Glomerular visceral epithelial cell (primary cell): ENCODE data around the gene BSG.
"Not testable (repeated sequence)": the region's sequence is repeated elsewhere in the genome, so short reads cannot be mapped to it uniquely, and the experiment has no call there.

Experiments
- DNase-seq: peaks from one replicate; pipeline ENCODE4 v3.0.0-alpha.2; 2016; ENCODE audit errors: extremely low spot score

BSG gene

DNA sequence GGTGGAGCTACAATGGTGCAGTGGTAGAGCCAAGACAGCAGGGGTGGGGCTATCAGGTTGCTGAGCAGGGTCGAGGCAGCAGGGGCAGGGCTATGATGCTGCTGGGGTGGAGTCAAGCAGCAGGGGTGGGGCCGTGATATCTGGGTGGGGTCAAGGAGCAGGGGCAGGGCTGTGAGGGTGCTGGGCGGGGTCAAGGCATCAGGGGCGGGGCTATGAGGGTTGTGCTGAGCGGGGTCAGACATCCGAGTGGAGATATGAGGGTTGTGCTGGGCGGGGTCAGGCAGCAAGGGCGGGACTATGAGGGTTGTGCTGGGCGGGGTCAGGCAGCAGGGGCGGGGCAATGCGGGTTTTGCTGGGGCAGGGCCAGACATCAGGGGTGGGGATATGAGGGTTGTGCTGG, 32.0 kb downstream of the BSG start:
- DNase-seq = no peak

DNA sequence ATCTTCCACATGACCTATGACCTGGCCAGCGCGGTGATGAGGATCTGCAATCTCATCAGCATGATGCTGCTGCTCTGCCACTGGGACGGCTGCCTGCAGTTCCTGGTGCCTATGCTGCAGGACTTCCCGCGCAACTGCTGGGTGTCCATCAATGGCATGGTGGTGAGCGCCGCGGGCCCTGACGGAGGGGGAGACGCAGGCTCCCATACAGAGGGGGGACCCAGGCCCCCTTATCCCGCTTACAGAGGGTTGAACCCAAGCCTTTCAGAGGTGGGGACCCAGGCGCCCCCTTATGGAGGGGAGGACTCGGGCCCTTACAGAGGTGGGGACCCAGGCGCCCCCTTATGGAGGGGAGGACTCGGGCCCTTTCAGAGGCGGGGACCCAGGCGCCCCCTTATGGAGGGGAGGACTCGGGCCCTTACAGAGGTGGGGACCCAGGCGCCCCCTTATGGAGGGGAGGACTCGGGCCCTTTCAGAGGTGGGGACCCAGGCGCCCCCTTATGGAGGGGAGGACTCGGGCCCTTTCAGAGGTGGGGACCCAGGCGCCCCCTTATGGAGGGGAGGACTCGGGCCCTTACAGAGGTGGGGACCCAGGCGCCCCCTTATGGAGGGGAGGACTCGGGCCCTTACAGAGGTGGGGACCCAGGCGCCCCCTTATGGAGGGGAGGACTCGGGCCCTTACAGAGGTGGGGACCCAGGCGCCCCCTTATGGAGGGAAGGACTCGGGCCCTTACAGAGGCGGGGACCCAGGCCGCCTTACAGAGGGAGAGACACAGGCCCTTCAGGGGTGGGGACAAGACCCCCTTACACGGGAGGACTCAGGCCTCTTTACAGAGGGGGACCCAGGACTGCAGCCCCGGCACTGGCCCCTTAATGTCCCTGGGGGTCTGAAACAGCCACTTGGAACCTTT, 32.9 kb downstream of the BSG start:
- not testable (repeated sequence) for DNase-seq

DNA sequence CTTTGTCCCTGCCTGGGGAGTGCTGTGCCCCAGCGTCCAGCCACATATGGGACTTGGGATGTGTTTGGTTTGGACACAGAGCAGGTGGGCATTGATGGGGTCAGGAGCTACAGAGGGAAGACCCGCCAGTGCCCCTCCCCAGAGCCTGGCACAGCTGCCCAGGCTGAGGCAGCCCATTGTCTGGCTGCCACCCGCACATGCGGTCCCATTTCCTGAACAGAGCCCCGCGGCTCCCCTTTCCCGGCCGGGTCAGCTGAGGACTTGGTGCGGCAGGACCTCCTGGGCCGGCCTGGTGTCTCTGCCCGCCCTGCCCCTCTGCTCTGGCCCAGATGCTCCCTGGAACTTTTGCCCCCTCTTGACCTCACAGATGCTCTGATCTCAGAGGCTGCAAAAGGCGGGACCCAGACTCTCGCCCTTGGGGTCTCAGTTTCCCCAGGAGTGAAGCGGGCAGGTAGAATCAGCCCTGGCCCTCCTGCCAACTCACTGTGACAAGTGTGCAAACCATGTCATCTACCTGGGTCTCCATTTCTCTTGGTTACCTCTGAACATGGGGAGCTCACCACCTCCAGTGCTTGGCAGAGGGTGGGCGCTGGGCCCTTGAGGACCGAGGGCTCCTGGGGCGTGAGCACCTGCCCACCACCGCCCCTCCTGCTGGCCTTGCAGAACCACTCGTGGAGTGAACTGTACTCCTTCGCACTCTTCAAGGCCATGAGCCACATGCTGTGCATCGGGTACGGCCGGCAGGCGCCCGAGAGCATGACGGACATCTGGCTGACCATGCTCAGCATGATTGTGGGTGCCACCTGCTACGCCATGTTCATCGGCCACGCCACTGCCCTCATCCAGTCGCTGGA, 35.1 kb downstream of the BSG start:
- no peak for DNase-seq

DNA sequence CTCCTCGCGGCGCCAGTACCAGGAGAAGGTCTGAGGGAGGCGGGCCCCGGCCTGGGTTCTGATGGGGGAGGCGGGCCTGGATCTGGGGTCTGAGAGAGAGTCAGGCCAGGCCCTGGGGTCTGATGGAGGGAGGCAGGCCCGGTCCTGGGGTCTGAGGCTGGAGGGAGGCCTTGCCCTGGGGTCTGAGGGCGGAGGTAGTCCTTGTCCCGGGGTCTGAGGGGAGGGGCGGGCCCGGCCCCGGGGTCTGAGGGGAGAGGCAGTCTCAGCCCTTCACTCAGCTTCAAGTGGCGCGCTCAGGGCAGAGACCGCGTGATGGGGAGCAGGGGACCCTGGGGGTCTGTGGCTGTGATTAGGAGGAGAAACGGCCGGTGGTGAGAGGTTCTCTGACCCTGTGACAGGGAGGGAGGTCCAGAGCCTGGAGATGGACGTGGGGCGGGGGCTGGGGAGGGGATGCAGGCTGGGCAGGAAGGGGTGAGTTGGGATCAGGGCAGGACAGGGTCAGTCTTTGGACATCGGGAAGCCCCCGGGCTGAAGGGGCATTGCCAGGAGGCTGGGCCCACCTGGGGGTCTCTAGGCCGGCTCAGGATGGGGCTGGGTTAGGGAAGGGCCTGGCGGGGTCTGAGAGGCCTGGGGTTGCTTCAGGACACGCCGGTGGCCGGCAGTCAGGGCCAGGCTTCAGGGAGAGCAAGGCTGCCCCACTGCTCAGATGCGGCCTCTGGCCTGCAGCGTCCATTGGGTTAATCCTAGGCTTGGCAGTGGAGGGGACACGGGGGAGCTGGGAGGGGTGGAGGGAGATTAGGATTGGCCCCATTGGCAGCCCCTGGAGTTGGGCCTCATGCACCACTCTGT, 36.0 kb downstream of the BSG start:
- DNase-seq = no peak

DNA sequence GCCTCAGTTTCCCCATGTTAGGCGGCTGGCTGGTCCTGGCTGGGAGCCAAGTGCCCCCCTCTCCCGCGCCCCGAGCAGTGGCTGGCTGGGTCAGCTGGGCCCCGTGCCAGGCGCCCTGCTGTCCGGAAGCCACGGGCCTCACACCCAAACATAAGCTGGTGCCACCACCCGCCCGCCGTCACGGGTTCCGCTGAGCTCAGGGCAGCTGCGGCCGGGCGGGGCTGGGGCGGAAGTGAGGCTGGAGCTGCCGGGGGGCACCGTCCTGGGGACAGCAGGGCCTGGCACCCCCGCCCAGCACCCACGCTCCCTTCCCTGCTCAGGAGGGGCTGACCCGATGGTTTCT, 36.6 kb downstream of the BSG start:
- DNase-seq = peak; percentile 64

DNA sequence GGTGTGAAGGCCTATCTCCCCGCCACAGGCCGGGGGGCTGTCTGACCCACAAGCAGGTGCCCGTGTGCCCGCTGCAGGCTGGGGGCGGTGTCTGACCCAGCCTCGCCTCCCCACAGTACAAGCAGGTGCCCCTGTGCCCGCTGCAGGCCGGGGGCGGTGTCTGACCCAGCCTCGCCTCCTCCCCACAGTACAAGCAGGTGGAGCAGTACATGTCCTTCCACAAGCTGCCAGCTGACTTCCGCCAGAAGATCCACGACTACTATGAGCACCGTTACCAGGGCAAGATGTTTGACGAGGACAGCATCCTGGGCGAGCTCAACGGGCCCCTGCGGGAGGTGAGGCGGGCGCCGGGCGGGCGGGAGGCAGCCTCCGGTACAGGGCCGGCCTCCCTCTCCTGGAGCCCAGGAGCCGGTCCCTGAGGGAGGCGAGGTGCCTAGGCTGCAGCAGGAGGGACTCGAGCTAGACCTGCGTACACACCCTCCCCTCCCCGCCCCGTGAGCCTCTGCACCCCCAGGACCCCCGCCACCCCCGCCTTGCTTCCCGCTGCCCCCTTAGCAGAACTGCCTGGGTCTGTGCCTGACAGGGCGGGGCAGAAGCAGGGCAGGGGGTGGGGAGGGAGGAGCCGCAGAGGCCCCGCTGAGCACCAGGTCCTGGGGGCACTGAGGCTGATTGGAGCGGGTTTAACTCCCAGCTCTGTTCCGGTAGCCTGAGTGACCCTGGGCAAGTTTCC, 37.8 kb downstream of the BSG start:
- DNase-seq = no peak

DNA sequence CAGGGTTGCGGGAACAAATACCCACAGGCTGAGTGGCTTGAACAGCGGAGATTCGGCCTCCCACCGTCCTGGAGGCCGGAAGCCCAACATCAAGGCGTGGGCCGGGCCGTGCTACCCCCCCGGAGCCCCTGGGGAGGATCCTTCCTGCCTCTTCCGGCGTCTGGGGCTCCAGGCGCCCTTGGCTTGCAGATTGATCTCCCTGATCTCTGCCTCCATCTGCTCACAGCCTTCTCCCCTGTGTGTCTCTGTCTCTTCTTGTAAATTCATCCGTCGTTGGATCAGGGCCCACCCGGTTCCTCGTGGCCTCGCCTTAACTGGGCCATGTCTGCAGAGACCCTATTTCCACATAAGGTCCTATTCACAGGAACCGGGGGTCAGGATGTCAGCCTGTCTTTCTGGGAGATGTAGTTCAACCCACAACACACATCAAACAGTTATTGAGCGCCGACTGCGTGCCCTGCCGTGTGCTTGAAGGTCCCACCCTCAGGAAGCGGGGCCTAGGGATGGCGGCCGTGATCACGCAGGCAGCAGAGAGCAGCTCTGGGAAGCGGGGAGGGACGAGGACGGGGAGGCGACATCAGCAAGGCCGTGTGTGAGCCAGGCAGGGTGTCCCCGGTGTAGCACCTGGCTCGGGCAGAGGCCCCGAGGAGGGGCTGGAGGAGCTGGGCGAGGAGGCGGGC, 38.5 kb downstream of the BSG start:
- DNase-seq = peak; percentile 92

DNA sequence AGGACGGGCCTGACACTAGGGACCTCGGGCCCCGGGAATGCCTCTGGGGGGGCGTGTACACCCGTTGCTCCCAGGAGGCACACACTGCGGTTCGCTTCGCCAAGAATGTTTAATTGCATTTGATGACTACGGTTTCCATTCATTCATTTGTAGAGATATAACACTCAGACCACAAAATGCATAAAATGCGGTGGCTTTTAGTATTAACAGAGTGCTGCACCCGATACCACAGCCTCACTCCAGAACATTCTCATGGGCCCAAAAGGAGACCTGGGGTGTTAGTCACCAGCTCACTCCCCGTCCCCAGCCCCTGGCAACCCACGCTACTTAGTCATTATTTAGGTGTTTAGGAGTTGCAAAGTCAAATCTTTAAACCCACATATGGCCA, 39.1 kb downstream of the BSG start:
- DNase-seq = peak; percentile 97

DNA sequence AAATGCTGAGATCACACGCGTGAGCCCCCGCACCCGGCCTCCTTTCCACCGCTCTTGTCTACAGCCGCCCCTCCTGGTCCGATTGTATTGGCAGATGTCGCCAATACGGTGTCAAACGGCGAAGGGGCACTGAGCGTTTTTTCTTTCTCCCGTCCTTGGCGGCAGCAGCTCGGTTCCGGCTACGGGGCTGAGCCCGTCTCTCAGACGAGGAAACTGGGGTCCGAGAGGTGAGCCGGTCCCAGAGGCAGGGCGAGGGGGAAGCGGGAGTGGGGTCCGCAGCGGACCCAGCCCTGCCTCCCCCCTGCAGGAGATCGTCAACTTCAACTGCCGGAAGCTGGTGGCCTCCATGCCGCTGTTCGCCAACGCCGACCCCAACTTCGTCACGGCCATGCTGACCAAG, 40.5 kb downstream of the BSG start:
- no peak for DNase-seq

DNA sequence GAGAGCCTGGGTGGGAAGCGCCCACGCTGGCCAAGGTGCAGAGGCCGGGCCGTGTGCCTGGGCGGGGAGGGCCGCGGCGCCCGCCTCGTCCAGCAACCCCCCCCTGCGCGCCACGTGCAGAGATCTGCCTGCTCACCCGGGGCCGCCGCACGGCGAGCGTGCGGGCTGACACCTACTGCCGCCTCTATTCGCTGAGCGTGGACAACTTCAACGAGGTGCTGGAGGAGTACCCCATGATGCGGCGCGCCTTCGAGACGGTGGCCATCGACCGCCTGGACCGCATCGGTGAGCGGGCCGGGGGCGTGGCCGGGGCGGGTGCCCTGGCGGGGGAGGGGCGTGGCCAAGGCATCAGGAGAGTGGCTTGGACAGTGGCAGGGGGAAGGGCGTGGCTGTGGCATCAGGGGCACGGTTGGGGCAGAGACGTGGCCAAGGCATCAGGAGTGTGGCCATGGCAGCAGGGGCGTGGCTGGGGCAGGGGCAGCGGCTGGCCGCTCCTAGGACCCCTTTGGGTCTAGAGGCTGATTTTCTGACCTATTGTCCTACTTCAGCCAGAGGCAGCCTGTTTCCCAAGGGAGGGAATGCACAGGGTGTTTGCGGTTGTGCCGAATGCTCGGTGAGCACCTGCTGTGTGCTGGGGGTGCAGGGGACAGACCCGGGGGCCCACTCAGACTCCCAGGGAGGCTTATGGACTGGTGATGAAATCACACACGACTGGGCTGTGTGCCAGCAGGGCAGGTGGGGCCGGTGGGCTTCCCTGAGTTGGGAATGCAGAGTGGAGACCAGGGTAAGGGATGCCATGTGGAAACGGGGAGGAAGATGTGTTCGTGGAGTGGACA, 41.6 kb downstream of the BSG start:
- no peak for DNase-seq

DNA sequence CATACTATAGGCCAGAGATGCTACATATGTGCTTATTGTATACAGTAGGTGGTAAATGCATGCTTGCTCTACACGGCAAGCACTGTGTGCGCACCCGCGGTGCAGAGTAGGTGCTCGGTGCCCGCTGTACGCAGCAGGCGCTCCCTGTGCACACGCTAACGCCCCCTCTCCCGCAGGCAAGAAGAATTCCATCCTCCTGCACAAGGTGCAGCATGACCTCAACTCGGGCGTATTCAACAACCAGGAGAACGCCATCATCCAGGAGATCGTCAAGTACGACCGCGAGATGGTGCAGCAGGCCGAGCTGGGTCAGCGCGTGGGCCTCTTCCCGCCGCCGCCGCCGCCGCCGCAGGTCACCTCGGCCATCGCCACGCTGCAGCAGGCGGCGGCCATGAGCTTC, 43.2 kb downstream of the BSG start:
- DNase-seq = no peak

DNA sequence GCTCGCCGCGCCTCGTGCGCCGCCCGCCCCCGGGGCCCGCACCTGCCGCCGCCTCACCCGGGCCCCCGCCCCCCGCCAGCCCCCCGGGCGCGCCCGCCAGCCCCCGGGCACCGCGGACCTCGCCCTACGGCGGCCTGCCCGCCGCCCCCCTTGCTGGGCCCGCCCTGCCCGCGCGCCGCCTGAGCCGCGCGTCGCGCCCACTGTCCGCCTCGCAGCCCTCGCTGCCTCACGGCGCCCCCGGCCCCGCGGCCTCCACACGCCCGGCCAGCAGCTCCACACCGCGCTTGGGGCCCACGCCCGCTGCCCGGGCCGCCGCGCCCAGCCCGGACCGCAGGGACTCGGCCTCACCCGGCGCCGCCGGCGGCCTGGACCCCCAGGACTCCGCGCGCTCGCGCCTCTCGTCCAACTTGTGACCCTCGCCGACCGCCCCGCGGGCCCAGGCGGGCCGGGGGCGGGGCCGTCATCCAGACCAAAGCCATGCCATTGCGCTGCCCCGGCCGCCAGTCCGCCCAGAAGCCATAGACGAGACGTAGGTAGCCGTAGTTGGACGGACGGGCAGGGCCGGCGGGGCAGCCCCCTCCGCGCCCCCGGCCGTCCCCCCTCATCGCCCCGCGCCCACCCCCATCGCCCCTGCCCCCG, 43.8 kb downstream of the BSG start:
- DNase-seq = no peak

DNA sequence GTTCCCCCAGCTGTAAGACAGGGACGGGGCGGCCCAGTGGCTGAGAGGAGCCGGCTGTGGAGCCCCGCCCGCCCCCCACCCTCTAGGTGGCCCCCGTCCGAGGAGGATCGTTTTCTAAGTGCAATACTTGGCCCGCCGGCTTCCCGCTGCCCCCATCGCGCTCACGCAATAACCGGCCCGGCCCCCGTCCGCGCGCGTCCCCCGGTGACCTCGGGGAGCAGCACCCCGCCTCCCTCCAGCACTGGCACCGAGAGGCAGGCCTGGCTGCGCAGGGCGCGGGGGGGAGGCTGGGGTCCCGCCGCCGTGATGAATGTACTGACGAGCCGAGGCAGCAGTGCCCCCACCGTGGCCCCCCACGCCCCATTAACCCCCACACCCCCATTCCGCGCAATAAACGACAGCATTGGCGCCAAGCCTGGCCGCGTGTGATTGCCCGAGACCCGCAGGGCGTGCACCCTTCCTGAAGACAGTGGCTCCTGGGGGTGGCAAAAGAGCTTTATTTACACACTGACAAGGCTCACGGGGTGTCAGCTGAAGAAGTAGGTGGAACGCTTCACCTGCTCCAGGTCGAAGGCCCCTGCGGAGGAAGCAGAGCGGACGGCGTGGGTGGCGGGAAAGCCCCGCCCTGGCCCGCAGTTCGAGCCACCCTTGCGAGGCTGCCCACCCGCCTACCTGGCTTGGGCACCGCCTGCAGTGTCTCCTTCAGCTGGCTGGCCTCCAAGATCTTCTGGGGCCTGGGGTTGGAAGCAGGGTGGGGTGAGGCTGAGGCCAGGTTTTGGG, 44.5 kb downstream of the BSG start:
- no peak for DNase-seq

DNA sequence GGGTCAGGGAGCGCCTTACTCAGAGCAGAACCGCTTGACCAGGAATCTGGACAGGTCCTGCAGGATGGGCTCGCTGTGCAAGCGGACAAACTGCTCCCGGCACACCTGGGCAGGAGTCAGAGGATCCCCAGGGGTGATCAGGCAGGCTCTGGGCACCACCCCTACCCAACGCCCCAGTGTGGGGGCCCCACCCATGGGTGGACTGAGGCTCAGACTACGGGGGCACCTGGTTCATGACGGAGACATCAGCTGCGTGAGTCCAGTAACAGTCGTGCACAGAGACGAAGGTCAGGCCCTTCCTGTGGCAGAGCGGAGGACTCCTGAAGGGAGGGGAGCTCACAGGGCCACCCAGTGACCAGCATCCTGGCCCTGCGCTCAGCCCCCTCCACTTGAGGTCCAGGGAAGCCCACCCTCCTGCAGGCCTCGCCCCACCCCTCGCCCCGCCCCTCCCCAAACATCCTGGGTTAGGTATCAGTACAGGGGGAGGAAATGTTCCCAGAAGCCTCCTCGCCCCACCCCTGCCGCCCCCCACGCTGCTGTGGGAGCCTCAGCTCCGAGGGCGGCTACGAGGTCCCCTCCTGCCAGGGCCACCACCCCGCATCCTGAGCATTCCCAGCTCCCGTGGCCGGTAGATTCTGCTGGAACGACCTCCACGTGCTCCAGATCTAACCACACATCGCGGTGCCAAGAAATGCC, 45.3 kb downstream of the BSG start:
- no peak for DNase-seq

DNA sequence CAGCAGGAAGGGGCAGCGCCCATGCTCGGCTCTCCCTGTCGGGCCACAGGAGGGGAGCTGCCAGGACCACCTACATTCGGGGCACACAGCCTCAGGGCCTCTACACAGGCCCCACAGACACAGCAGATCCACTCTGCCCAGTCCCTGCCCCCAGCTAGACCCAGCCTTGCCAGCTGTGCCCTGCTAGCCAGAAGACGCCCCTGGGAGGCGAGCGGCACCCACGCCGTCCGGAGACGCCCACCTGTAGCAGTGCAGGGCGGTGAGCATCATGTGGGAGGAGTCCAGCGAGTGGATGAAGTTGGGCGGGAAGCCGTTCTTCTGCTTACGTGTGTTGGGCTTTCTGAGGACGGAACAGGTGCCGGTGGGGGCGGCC, 45.8 kb downstream of the BSG start:
- DNase-seq = no peak

DNA sequence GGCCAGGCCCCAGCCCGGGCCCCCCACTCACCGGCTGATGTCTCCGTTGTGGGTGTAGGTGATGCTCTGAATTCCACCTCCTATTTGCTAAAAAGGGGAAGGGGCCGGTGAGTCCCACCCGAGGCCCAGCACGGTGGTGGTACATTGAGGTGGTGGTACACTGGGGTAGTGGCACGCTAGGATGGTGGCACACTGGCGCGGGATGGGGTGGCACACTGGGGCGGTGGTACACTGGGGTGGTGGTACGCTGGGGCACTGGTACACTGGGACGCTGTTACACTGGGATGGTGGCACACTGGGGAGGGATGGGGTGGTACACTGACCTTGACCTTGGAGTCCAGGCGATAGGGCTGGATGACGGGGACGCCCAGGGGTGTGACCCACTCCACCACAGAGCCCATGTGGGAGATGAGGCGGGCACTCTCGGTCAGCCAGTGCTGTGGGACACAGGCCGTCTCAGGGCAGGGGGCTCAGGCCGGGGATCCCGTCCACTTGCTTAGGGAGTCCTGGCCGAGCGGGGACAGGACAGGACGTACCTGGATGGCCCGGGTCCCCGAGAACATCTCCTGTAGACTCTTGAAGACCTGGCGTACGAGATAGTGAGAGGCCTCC, 46.4 kb downstream of the BSG start:
- no peak for DNase-seq

DNA sequence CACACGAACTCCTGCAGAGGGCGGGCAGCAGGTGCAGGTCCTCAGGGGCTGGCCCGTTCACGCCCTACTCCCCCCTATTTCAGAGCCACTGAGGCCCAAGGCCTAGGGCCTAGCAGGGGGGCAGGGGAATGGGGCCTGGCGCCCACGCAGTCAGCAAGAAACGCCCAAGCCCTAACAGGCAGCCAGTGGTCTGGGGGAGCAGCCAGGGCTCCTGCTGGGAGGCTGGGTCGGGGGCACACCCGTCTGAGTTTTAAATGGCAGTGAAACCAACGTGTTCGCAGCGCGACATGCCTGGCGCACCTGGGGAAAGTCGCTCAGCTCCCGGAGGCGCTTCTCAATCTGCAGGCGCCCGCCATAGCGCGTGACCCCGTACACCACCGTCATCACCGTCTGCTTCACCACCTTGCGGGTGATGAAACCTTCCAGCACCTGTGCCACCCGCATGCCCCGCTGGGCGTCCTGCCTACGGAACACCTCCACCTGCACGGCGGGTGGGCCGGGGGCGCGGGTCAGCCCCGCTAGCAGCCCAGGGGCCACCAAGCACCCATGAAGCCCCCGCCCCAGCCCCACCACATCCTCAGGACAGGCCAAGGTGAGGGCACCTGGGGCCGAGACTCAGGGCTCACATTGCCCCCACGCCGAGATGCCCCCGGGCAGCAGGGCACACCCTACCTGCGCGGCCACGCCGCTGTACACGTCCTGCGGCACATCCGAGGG, 47.0 kb downstream of the BSG start:
- no peak for DNase-seq
